HG03139 (cell line): ENCODE measurements around the gene SYVN1.
A peak's percentile ranks its signal among the peaks of the same experiment; 100 is the strongest.
"Not testable (repeated sequence)": the region's sequence is repeated elsewhere in the genome, so short reads cannot be mapped to it uniquely, and the experiment has no call there.

ENCODE experiments used
- ATAC-seq: cut with Tn5 transposase; IDR thresholded peaks from one replicate; pipeline ENCODE4 v1.9.1; 2021; ENCODE audit not compliant: unreplicated experiment

The SYVN1 gene

GRCh38 chr11:65151331-65151899, 17.1 kb upstream of the SYVN1 start:
- ATAC-seq = no peak

GRCh38 chr11:65150509-65151299, 16.4 kb upstream of the SYVN1 start:
- ATAC-seq = no peak

DNA sequence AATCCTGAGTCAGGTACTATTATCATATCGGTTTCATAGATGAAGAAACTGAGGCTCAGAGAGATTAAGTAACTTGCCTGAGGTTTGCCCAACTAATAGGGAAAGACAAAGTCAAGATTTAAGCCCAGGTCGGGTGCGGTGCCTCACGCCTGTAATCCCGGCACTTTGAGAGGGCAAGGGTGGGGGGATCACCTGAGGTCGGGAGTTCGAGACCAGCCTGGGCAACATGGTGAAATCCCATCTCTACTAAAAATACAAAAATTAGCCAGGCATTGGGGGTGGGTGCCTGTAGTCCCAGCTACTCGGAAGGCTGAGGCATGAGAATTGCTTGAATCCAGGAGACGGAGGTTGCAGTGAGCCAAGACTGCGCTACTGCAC, 15.8 kb upstream of the SYVN1 start:
- not testable (repeated sequence) for ATAC-seq

DNA sequence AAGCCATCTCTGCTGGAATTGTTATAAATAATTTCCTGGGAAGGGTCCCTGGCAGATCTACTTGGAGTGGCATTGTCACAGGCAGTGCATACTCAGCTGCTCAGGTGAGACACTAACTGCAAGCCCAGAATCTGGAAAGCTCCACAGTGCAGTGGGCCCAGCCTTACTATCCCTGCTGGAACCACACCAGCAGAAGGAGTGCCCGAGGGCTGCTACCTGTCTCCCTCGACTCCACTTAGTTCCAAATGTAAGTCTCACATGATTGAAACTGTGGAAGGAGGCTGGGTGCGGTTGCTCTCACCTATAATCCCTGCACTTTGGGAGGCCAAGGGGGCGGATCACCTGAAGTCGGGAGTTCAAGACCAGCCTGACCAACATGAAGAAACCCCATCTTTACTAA, 14.3 kb upstream of the SYVN1 start:
- no peak for ATAC-seq

DNA sequence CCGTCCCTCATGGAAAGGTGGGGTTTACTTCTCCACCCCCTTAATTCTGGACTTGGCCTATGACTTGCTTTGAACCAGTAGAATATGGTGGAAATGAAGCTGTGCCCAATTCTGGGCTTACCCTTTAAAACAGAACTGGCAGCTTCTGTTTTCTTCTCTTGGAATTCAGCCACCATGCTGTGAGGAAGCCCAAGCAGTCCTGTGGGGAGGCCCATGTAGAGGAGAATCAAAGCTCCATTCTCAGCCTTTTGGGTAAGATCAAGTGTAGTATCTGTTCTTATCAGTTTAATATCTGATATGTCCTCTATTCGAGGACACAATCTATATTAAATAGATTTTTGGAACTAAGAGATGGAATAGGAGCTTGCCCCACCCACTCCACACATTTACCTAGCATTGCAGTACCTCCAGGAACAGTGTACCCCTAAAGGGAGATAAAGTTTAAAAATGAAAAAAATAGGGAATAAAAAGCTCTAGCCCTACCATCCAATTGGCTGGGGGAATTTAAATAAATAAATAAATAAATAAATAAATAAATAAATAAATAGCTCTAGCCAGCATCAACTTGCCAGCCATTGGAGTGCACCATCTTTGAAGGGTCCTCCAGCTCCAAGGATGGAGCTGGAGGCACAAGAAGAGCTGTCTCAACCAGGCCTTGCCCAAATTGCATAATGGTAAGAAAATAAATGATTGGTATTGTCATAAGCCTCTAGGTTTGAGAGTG, 13.2 kb upstream of the SYVN1 start:
- ATAC-seq = no peak

DNA sequence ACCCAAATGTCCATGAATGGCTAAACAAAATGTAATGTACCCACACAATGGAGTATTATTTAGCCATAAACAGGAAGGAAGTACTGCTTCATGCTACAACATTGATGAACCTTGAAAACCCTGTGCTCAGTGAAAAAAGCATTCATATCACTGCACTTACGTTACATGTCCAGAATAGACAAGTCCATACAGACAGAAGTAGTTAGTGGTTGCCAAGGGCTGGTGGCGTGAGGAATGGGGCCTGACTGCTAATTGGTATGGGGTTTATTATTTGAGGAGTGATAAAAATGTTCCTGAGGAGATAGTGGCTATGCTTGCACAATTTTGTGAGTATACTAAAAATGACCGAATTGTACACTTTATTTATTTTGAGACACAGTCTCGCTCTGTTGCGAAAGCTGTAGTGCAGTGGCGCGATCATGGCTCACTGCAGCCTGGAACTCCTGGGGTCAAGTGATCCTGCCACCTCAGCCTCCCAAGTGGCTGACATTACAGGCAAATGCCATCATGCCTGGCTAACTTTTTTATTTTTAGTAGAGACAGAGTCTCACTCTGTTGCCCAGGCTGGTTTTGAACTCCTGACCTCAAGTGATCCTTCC, 7.7 kb upstream of the SYVN1 start:
- no peak for ATAC-seq

- ATAC-seq = no peak
Measured at GRCh38 chr11:65136515-65137096, 2.3 kb upstream of the SYVN1 start.

GRCh38 chr11:65135633-65136145, 1.4 kb upstream of the SYVN1 start:
- ATAC-seq = no peak

GRCh38 chr11:65134952-65135632, 773 bp upstream of the SYVN1 start:
- ATAC-seq = peak; percentile 55

- no peak for ATAC-seq
Measured at GRCh38 chr11:65133724-65134123, 595 bp downstream of the SYVN1 start.

DNA sequence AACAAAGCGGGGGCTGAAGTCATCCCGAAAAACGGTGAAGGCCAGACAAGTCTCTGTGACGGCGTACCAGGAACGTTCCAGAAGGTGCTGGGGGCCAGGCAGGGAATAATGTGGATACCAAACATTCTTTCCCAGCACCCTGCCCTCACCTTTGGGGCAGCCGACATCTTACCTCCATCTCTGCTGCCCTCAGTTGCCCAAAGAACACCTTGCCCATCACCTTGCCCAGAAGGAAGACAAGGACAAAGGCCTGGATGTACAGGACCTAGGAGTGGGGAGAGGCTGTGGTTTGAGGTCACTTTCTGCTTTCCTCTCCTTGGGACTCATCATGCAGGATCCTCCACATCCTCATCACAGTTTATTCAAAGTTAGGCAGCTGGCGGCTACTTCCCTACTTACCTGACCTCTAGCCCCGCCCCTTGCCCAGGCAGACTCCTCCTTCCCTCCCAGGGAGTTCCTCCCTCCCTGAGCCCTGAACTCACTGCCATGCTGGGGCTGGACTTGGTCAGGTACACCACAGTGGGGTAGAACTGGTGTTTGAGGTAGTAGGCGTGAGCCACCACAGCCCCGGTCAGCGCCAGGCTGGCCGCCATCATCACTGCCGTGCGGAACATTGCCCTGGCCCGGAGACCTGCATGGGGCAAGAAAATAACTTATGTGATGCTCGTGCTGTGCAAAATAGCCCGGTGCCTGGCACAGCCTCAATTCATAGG, 1.2 kb downstream of the SYVN1 start:
- no peak for ATAC-seq

- peak; percentile 37 for ATAC-seq
Measured at GRCh38 chr11:65132238-65132987, 1.9 kb downstream of the SYVN1 start.

DNA sequence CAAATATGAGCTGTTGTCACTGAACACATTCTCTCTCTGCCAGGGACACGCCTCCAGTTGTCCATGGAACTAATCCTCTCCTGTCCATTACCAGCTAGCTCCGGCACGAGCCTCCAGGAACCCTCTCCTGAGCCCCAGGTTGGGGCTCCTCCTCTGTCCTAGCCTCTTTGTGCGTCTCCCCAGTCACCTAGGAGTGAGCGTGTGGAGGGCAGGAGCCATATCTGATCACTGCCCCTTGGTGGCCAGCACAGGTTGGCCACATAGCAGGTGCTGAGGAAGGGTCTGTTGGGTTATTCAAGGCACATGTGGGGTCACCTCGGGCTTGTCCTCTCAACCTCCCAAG, 2.5 kb downstream of the SYVN1 start:
- no peak for ATAC-seq

- no peak for ATAC-seq
Measured at GRCh38 chr11:65131417-65131776, 2.9 kb downstream of the SYVN1 start.

- no peak for ATAC-seq
Measured at GRCh38 chr11:65130631-65131416, 3.5 kb downstream of the SYVN1 start.

DNA sequence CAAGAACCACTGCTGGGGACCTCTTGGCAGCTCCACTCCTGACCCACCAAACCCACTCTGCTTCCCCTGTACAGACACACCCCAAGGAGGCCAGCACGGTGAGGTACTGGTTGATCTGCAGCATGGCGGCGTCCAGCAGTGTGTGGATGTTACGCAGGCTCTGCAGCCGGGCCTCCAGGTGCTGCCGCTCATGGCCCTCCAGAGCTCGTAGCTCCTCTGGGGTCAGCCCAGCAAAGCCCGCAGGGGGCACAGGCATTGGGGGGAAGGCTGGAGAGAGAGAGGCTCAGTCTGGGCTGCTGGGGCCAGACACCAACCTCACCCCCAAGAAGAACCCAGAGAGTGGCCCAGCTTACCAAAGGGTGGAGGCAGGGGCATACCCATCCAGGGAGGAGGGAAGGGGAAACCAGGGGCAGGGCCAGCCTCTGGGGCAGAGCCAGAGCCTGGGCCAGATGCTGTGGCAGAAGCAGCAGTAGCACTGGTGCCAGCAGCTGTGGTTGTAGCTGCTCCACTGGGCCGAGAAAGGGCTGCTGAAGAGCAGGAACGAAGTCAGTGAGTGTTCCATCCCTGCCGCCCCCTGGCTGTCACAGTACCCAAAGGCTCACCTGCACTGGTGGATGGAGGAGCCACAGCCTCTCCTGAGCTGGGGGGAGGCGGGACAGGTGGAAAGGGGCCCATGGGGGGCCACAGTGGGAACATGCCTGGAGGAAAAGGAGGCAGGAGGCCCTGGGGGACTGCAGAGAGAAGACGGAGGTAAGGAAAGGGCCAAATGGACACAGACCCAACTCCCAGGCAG, 4.5 kb downstream of the SYVN1 start:
- ATAC-seq = no peak

DNA sequence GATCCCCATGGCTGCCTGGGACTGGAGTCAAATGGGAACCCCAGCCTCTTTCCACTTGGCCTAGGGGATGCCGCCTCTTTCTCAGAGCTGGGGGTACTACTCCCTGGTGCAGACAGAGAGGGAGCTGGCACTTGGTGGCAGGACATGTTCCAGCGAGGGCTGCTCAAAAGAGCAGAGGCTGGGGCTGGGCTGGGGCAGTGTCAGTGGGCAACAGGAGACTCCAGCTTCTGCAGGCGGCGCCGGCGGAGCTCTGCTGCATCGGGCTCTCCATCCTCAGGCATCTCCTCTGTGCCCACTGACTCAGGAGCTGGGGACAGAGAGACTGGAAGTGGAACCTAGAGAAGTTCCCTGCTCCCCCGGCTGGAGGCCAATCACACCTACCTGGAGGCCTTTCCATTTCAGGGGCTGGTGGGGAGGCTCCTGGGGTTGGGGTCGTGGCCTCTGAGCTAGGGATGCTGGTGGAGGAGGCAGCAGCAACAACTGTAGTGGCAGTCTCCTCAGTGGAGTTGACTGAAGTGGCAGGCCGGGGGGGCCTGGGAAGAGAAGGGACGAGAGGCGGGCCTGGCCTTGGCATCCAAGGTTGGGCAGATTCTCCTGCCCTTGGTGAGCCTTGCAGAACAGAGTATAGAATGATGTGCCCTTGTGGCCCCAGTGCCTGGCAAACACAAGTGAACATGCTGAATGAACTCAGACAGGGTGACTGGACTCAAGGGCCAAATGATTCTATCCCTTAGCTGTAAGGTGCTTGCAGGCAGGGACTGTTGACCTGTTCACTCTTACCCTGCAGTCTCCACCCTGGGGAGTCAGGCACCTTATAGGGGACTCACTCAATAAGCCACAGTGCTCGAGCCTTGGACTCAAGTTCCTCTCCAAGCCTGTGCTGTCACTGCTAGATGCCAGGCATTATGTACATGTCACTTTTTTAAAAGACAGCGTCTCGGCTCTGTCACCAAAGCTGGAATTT, 5.9 kb downstream of the SYVN1 start:
- no peak for ATAC-seq
